ENCODE results near the gene EEFSEC.

EEFSEC gene

DNA sequence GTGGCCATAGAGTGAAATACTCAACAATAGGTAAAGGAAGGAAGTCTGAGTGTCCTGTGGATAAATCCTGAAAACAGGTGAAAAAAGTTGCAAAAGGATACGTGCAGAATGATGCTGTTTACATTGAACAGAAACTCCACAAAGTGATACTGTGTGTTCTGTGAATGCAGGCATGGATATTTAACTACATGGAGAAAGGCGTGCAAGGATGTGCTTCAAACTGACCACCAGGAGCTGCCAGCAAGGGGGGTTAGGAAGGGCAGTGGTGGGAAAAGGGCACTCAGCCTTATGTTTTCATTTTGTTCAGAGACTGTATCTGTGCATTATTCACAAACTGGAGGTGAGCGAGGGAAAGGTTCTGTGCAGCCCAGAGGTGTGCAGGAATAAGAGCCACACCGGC is 266.0 kb downstream of the EEFSEC start:
- DNase-seq: no peak

- DNase-seq: no peak
Observed at GRCh38 chr3:128420289-128420688, 267.0 kb downstream of the EEFSEC start.

GRCh38 chr3:128420720-128421438 is 267.6 kb downstream of the EEFSEC start:
- no peak for DNase-seq

GRCh38 chr3:128421439-128421836 is 268.2 kb downstream of the EEFSEC start:
- no peak for DNase-seq

DNA sequence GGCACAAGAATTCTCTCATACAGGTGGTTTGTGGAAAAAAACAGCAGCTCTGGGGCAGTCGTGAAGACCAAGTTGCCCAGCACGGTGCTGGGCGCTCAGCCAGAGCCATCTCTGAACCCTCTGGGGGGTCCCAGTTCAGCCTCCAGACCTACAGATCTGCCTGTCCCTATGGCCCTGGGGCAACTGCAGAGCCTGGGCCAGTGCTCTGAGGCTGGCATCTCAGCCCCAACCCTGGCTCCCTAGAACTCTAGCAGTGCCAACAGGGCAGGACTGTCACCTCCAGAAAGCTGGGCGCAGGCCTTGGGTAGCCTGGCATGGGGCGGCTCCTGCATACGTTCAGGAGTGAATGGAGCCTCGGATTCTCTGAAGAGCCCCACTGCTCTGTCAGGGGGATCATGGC is 268.7 kb downstream of the EEFSEC start:
- DNase-seq: no peak

- DNase-seq: no peak
Observed at GRCh38 chr3:128422762-128423524, 269.7 kb downstream of the EEFSEC start.

DNA sequence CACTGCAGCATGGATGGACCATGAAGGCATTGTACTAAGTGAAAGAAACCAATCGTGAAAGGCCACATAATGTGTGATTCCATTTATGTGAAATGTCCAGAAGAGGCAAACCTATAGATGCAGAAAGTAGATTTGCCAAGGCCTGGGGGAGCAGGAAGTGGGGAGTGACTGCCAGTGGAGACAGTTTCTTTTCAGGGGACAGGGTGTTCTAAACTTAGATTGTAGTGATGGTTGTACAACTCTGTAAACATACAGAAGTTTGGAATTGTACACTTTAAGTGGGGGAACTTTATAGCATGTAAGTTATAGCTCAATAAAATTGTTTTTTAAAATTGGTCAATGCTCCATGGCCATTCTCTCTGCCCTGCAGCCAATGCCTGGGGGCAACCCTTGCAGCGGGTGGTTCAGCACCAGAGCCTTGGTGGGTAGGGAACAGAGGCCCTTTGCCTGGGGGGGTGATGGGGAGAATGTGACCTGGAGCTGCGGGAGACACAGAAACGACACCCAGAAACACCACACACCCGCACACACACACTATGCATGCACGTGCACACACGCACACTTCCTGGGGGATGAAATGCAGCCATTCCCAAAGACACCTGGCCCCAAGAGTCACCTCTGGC is 270.4 kb downstream of the EEFSEC start:
- DNase-seq: no peak

DNA sequence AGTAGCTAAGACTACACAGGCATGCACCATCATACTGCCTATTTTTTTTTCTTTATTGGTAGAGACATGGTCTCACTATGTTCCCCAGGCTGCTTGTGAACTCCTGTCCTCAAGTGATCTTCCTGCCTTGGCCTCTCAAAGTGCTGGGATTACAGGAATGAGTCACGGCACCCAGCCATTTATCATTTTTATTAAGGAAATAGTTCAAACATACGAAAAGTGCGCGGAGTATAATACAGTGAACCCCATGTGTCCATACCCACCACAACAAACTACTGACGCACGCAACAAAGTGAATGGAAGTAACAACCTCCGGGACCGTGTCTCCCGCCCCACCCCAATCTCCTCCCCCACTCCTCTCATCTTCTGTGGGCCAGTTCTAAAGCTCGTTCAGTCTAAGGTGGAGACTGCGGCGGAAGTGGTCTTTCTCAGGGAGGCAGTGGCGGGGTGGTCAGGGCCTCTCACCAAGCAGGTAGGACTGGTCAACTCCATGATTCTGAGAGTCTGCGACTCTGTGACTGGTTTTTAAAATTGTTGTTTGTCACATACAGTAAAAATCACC is 271.3 kb downstream of the EEFSEC start:
- DNase-seq: no peak

GRCh38 chr3:128425142-128425845 is 272.0 kb downstream of the EEFSEC start:
- no peak for DNase-seq

DNA sequence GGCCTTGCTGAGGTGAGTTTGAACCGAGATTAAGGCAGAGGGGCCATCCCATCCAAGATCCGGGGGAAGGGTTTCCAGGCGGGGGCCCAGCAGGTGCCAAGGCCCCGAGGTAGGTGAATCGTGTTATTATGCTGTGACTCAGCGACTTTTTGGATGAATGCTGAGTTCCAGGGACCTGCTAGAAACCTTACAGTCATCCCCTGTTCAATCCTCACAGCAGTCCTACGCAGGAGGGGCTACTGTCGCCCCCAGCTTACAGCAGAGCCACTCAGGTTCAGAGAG is 272.5 kb downstream of the EEFSEC start:
- DNase-seq: no peak

DNA sequence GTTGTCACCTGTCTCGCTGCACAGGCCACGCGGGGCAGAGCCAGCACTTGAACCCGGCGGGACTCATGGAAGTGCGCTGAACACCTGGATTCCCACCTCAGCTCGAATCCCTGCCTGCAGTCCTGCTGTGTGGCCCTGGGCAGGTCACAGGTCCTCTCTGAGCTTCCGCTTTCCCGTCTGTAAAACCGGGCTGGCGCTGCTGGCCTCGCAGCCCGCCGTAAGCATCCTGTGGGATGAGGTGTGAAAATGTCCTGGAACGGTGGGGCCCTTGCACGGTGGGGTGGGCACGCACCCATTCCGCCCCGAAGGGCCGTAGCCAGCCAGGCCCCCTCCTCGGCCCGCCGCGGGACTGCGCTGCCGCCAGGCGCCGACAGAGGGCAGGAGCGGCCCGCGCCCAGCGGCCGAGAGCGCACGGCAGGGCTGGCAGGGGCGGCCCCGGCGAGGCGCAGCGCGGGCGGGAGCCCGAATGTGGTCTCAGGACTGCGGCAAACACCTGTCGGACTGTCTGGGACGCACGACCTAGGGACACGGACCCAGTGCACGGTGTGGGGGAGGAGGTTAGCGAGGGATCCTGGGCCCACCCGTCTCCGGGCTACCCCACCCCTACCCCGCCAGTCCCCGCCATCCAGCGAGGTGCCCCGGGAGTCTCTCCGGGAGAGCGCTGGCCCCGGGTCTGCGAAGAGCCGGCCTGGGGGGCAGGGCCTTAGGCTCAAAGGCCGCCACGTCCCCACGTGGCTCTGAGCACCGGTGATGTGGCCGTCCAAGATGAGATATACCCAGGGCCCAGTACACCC is 273.0 kb downstream of the EEFSEC start:
- peak; percentile 32 to 50 for DNase-seq

- no peak for DNase-seq
Observed at GRCh38 chr3:128427175-128427857, 274.0 kb downstream of the EEFSEC start.

- no peak for DNase-seq
Observed at GRCh38 chr3:128427872-128428822, 274.9 kb downstream of the EEFSEC start.

GRCh38 chr3:128429275-128429674 is 276.0 kb downstream of the EEFSEC start:
- DNase-seq: no peak

GRCh38 chr3:128429751-128430150 is 276.5 kb downstream of the EEFSEC start:
- no peak for DNase-seq

GRCh38 chr3:128430301-128430700 is 277.0 kb downstream of the EEFSEC start:
- DNase-seq: no peak

GRCh38 chr3:128430731-128431130 is 277.4 kb downstream of the EEFSEC start:
- no peak for DNase-seq

GRCh38 chr3:128431803-128432300 is 278.6 kb downstream of the EEFSEC start:
- no peak for DNase-seq

GRCh38 chr3:128432301-128432970 is 279.2 kb downstream of the EEFSEC start:
- no peak for DNase-seq

Measured in CD4-positive, alpha-beta T cell treated with Interleukin-1 beta for 1 hour (primary cell).